Upper lobe of right lung (tissue), 1 donor: ENCODE results near the gene ITGB7. TPM values are rescaled to one million over a fixed set of nuclear protein-coding genes. Genes with fewer than 3 reads are reported as not detected.

ENCODE experiments used
- ATAC-seq: fragments of 200-7000 bp; cut with Tn5 transposase; one replicate; pipeline ENCODE4 v1.9.1; 2020; ENCODE audit warnings: mild to moderate bottlenecking, moderate library complexity
- DNase-seq: peaks from one replicate; pipeline ENCODE4 v3.0.0-alpha.2; 2020
- H3K27ac ChIP-seq: fragments of 200-600 bp; one replicate; pipeline ENCODE4 v1.8.0; 2022
- H3K27me3 ChIP-seq: fragments of 200-600 bp; one replicate; pipeline ENCODE4 v1.8.0; 2022; ENCODE audit warnings: mild to moderate bottlenecking
- H3K36me3 ChIP-seq: fragments of 200-600 bp; one replicate; pipeline ENCODE4 v1.8.0; 2022
- H3K4me1 ChIP-seq: fragments of 200-600 bp; one replicate; pipeline ENCODE4 v1.8.0; 2022
- H3K4me3 ChIP-seq: fragments of 200-600 bp; one replicate; pipeline ENCODE4 v1.8.0; 2022; ENCODE audit warnings: mild to moderate bottlenecking
- H3K9me3 ChIP-seq: fragments of 200-600 bp; one replicate; pipeline ENCODE4 v1.8.0; 2022
- CTCF ChIP-seq: fragments of 200-600 bp; IDR thresholded peaks from one replicate; pipeline ENCODE4 v1.8.0; 2022; ENCODE audit warnings: antibody characterized with exemption
- intact Hi-C: fragments of 100-400 bp; cut with DNase I; formaldehyde crosslinking; loops from one replicate; pipeline ENCODE4 v1.11.0; 2022
- total RNA-seq: library from RNA; stranded (reverse); fragmentation: NEBNext Ultra II Directional; extraction: Animal tissue kit (Norgen Biotek cat#: 25700); gene quantifications from one replicate; pipeline ENCODE4 v1.2.1, GENCODE V29; 2021
- donor health status: DM: no; HTN: yes; CAD: no; lungs with severe emphysema.

The ITGB7 gene
- total RNA-seq, 1 donor from 2014 or later = 7.7 TPM

GRCh38 chr12:53224061-53224896, 17.2 kb upstream of the ITGB7 start:
- intact Hi-C loops = no loop called here
- H3K36me3 ChIP-seq = no peaks in the 10 kb centered on the region
- ATAC-seq (no peak), DNase-seq (no peak)
- peaks cover 38% of the 10 kb centered on the region for H3K4me1 ChIP-seq
- H3K27me3 ChIP-seq = no peaks in the 10 kb centered on the region
- no peak overlapping the region for H3K4me3 ChIP-seq
- peak overlapping the region; percentile 45 for H3K27ac ChIP-seq
- no peaks in the 10 kb centered on the region for H3K9me3 ChIP-seq
- peak; percentile 14 for TF ChIP-seq CTCF

- peaks cover 40% of the 10 kb centered on the region for H3K4me1 ChIP-seq
These were observed 16.5 kb upstream of the ITGB7 start for GRCh38 chr12:53223389-53224060.

GRCh38 chr12:53222806-53223261, 15.8 kb upstream of the ITGB7 start:
- TF ChIP-seq CTCF = no peak
- intact Hi-C loops = no loop called here
- DNase-seq = no peak

More at GRCh38 chr12:53223389-53224060, 16.5 kb upstream of the ITGB7 start:
- H3K27ac ChIP-seq = peak overlapping the region; percentile 45
- no peak for TF ChIP-seq CTCF
- no peaks in the 10 kb centered on the region for H3K9me3 ChIP-seq
- DNase-seq (no peak), ATAC-seq (no peak)
- intact Hi-C loops = no loop called here
- H3K27me3 ChIP-seq = no peaks in the 10 kb centered on the region
- H3K4me3 ChIP-seq = no peak overlapping the region
- H3K36me3 ChIP-seq = no peaks in the 10 kb centered on the region

GRCh38 chr12:53222170-53222721, 15.2 kb upstream of the ITGB7 start:
- ATAC-seq (no peak), DNase-seq (no peak)
- Histone ChIP-seq H3K9me3 (no peaks in the 10 kb centered on the region), H3K4me3 (peak overlapping the region; percentile 79), H3K36me3 (no peaks in the 10 kb centered on the region), H3K27me3 (no peaks in the 10 kb centered on the region), H3K4me1 (peaks cover 53% of the 10 kb centered on the region), H3K27ac (peak overlapping the region; percentile 99)
- intact Hi-C loops = no loop called here
- TF ChIP-seq CTCF = no peak

More at GRCh38 chr12:53222806-53223261, 15.8 kb upstream of the ITGB7 start:
- Histone ChIP-seq H3K9me3 (no peaks in the 10 kb centered on the region), H3K4me1 (peaks cover 47% of the 10 kb centered on the region), H3K4me3 (no peak overlapping the region), H3K27ac (peak overlapping the region; percentile 45), H3K27me3 (no peaks in the 10 kb centered on the region), H3K36me3 (no peaks in the 10 kb centered on the region)
- ATAC-seq = no peak

GRCh38 chr12:53221203-53222080, 14.4 kb upstream of the ITGB7 start:
- intact Hi-C loops = no loop called here
- Histone ChIP-seq H3K4me3 (peak overlapping the region; percentile 79), H3K36me3 (no peaks in the 10 kb centered on the region), H3K27me3 (no peaks in the 10 kb centered on the region), H3K9me3 (no peaks in the 10 kb centered on the region), H3K27ac (peak overlapping the region; percentile 99), H3K4me1 (peaks cover 61% of the 10 kb centered on the region)
- DNase-seq (peak; percentile 92), ATAC-seq (peak; percentile 67)
- TF ChIP-seq CTCF = no peak
